Measurements from ENCODE around the gene ENPP6.

The ENPP6 gene

DNA sequence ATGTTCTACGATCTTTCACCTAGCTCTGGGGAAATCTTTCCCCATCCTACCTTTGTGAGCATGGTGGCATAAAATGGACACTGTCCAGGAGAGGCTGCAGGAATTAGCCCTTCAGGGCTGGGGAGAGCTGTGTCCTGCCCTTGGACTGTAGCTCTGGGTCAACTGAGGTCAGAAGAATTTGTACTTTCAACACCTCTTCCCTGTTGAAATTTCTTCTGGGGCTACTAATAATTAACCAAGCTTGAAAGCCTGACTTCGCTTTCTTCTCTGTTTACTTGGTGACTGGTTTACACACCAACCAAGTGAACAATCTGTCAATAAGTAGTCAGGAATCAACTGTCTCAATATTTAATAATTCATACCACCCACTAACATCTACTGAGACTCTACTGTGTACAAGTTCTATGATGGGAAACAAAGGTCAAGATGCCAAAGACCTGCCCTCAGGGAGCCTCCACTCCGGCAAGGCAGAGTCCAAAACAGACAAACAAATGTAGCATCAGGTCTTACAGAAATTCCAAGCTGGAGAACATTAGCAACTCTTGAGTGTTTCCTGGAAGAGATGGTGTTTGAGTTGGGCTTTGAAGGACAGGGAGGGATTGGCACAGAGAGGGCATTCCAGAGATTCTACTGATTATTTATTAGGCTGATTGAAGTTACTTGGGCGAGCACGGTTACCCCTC, 113.1 kb downstream of the ENPP6 start:
- DNase-seq (ENCODE audit: low read depth, low spot score) = no peak

DNA sequence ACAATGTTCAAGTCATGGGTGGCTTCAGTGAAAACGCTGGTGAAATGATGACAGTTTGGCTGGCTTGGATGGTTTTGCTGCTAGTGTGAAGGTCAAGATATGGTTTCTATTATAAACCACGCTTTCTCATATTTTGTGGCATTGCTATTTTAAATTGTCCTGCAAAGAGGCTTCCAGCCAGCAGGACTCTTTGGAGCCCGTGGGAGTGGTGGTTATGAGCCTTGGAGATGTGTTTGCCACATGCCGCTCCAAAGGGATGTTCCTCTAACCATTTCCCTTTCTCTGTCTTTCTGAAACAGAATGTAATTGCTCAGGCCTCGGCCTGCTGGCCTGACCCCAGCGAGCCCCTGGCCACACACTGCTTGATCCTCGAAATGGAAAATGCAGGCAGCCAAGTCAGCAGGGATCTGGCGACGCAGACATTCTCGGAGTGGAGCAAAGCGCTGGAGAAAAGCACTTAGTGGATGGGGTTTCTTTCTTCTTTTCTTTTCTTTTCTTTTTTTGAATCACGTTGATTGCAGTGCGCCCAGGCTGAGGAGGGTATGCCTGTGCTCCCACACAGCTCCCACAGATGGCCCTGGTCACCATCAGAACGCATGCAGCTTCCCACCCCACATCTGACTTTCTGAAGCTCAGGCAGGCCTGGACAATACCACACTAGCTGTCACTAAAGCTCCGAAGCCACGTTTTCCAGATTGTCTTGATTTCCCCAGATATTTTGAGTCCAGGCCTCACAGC, 114.0 kb downstream of the ENPP6 start:
- DNase-seq (ENCODE audit: low read depth, low spot score) = peak; percentile 60

DNA sequence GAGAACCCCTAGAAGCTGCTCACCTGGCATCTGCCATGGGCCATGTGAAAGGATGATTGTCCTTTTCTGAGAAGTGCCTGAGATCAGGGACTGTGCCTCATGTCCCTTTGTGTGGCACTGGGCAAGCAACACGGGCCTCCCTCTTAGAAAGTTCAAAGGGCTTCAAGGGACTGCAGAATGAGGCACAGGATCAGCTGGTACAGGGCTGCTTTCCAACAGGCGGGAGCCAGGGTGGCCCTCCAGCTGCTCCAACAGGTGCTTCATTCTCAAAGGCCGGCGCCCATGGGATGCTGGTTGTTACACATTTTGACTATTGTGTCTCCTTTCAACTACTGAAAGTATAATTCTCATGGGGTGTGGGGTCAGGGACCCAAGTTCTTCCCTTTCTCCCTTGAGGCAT, 114.7 kb downstream of the ENPP6 start:
- no peak for DNase-seq (ENCODE audit: low read depth, low spot score)

DNA sequence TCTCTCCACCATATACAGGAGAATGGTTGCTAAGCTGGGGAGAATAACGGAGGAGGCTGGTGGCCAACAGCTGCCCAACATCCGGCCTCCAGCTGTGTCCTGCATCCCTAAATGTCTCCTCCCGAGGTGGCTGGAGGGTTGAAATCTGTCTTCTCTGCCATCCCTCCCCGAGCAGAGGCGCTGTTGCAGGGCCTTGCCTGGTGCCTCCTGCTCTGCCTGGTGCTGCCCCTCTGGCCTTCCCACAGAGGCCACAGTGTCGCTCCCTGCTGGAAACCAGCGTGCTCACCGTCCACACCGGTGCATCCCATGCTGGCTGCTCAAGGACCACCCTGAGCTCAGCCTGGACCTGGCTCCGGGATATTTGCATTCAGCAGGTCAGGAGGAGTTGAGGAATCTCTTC, 115.2 kb downstream of the ENPP6 start:
- no peak for DNase-seq (ENCODE audit: low read depth, low spot score)

DNA sequence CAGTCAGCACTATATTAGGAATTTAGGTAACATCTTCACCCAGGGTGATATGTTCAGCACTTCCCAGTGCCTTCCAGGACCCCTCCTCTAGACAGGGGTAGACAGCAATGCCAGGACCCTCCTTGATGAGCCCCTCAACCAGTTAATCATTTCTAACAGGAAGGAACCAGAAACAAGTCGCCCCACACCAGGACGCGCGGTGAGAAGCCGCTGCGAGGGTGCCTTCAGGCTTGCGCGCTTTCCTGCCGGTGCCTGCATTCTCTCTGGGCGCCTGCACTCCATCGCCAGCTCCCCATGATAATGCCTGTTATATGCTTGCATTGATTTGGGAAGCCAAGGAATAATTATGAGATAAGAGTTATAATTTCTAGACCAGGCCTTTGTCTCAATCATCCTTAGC, 116.0 kb downstream of the ENPP6 start:
- no peak for DNase-seq (ENCODE audit: low read depth, low spot score)

DNA sequence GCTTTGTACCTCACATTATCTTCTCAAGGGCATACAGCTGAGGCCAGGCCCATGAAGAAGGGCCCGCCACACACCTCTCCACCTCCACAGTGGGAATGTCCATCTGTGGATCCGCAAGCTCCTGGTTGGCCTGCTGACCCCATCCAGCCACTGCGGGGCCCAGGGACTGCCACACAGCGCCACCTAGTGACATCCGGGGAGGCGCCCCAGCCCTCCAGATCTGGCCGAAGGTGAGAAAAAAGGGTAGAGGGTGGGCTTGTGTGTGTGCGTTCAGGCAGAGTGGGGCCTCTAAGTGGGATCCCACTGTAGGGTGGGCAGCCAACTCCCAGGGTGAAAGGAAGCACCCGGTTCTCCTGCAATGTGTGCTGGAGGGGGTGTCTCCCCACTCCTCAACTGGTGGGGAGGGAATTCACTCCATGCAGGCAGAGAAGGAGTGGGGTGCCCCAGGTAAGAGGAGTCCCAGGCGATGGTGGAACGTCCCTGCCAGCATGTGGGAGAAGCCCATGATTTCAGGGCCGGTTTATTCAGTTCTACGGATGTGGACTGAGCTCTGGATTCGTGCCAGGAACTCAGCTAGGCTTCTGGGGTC, 117.3 kb downstream of the ENPP6 start:
- DNase-seq (ENCODE audit: low read depth, low spot score) = peak; percentile 60

DNA sequence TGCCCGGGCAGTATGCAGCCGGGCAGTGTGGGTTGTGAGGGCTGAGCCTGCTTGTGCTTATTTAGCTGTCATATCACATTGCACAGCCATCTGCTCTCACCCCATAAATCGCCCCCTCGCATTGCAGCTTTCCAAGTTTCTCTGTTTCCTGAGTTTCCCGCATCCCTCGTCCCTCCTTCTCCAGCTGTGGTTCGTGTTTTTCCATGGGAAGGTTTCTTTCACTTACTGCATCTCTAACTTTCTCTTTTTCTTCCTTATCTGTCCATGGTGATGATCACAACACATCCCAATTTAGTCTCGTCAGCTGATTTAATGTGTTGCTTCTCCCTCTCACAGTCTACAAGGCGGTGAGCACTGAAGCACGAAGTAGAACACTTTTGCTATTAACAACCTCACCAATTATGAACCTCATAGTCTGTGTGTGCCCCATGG, 118.1 kb downstream of the ENPP6 start:
- no peak for DNase-seq (ENCODE audit: low read depth, low spot score)

DNA sequence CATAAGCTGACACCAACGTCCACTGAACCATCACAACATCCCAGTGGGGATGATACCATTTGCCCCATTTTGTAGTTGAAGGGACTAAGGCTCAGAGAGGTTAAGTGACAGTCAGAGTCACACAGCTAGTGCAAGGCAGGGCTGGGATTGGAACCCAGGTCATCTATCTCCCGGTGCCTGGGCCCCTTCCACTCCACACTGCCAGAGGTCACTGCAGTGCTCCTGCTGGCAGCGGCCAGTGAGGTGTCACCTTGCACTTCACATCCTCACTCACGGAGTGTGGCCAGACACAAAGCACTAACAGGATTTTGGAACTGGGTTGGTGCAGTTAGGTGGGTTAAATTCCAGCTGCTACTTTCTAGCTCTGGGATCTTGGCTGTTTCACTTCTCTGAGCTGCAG, 118.7 kb downstream of the ENPP6 start:
- no peak for DNase-seq (ENCODE audit: low read depth, low spot score)

DNA sequence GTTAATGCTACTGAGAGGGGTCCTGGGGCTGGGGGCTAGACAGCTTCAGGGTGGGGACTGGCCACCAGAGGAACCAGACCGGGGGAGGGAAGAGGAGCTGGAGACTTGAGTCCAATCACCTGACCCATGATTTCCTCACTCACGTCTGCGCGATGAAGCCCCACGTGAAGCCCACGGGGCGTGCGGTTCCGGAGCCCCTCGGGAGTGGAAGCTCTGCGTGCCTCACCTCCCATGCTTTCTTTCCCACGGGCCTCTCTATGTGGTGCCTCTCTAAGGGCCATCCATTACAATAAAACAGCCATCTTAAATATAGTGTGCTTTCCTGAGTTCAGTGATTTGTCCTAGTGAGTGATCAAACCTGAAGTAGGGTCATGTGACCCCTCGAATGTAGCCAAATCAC, 119.9 kb downstream of the ENPP6 start:
- no peak for DNase-seq (ENCODE audit: low read depth, low spot score)

DNA sequence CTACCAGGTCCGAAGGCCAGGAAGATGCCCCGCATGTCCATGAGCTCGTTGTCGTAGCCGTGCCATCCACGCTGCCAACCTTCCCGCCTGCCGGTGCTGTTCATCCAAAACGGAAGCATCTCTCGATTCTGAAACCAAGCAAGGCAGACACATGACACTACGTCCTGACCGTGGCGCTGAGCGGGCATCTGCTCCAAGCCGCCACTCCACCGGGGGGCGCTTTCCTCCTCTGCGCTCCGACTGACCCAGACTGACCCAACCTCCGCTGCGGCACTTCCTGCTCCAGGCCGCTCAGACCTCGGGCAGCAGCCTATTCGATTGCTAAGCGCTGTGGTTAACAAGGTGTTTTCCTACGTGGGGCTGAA, 120.5 kb downstream of the ENPP6 start:
- DNase-seq (ENCODE audit: low read depth, low spot score) = peak; percentile 80

DNA sequence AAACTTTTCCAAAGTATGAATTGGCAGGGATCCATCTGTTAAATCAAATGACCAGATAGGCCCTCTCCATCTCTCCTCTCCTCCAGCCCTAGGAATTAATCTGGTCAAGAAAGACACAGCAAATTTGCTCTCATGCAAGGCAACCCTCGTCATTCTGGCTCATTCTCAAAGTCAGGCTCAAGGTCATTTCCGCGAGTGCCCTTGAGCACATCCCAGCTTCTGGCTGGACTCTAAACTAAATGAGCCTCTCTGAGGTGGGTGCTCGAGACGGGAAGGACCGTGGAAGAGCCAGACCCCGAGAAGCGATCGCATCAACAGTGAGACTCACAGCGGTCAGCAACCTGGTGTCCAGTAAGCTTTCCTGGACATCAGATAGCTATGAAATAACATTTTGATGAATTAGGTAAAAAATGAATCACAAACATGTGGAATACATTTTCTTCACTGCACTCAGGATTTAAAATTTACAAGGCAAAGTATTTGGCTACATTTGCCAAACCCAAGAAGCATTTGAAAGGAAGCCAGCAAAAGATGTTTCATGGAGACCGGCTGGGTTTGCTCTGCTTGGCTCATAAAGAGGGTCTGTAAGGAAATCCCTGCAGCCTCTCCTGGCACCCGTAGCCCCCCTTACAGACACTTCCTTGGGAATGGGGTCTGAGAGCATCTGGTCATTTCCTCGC, 121.0 kb downstream of the ENPP6 start:
- no peak for DNase-seq (ENCODE audit: low read depth, low spot score)

DNA sequence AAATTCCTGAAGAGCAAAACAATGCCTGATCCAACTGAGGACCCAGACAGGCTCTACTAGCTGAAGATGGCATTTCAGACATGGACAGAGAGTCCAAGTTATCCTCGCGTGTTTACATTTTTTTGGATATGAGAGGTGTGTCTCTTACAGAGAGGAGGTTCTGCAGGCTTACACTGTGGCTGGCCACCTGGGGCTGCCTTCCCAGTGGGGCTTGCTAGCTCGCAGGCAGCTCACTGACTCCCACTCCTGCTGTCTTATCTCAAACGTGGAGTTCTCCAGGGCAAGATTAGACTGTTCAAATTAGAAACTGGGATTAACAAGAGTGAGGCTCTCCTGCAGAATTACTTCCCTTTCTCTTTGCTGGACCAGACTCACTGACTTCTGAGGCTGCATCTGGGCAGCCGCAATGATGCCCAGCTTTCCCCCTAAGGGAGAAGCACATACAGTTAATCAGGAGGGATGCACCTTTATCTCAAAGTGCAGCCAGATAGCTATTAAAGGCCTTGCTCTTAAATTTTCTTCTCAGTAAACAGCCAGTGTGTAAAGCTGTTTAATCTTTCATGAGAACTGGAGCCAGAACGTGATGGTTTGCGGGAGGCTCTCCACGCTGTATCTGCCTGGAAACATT, 123.0 kb downstream of the ENPP6 start:
- DNase-seq (ENCODE audit: low read depth, low spot score) = peak; percentile 23

DNA sequence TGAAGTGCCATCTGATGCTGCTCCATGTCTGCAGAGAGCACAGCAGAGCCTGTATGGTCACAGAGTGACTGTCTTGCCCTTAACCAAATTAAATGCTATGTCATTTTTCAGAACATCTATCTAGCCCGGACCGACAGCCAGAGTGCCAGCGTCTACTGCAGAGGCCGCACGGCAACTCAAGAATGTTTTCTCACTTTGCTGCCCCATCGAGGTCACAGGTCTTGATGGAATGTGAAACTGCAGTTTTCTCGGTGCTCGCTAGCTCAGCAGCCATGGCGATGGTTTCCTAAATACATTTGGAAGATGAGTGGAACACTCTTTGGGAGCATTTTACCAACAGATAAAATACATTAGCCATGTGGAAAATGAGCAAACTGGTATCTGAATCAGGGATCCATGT, 125.7 kb downstream of the ENPP6 start:
- no peak for DNase-seq (ENCODE audit: low read depth, low spot score)

DNA sequence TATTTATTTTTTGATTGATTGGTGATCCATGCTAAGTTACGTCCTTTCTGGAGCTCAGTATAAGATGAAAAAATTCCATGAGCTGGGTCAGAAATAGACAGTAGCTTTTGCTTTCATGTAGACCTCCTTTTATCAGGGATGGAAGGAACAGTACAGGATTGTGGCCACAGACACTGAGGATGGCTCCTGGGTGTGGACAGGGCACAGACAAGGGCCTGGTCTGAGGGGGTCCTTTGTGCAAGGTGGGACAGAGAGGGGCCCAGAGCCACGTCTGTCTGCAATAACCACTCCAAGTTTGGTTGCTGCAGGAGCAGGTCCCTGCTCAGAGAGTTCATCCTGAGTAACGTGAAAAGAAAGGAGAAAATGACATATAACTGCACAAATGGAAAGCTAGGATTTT, 127.1 kb downstream of the ENPP6 start:
- DNase-seq (ENCODE audit: low read depth, low spot score) = no peak

DNA sequence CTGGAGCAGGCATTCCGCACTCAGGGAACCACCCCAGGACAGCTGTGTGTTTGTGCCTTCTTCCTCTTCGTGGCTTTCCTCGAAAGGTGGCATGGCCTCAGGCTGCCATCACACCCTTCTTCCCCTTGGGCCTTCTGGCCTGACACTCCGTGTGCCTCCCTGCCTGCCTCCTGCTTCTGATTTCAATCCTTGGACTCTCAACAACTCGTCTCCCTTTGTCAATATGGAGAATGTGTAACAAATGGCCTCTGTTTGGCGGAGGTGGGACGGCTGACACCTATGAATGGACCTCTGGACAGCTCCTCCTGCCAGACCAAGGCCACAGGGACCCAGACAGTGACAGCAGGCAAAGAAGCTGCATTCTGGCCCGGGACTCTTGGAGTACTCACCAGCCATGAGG, 137.0 kb downstream of the ENPP6 start:
- DNase-seq (ENCODE audit: low read depth, low spot score) = no peak

DNA sequence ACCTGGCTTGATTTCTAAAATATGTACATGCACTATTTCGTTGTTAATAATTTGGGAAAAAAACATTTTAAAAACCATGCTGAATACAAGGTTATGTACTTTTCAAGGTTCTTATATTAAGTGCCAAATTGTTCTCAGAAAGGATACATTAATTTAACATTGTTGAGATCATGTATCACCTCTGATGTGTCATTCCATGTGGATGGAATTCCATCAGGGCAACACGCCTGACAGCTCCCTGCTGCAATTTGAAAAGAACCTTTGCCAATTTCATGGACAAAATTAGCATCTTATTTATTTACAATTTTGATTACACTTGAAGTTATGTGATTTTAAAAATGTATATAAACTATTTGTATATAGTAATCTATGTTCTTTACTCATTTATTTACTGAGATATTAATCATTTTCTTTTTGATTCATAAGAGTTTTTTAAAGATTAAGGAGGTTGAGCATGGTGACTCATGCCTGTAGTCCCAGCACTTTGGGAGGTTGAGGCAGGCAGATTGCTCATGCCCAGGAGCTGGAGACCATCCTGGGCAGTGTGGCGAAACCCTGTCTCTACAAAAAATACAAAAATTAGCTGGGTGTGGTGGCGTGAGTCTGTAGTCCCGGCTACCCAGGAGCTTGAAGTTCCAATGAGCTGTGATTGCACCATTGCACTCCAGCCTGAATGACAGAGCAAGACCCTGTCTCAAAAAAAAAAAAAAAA, 142.8 kb downstream of the ENPP6 start:
- no peak for DNase-seq (ENCODE audit: low read depth, low spot score)

DNA sequence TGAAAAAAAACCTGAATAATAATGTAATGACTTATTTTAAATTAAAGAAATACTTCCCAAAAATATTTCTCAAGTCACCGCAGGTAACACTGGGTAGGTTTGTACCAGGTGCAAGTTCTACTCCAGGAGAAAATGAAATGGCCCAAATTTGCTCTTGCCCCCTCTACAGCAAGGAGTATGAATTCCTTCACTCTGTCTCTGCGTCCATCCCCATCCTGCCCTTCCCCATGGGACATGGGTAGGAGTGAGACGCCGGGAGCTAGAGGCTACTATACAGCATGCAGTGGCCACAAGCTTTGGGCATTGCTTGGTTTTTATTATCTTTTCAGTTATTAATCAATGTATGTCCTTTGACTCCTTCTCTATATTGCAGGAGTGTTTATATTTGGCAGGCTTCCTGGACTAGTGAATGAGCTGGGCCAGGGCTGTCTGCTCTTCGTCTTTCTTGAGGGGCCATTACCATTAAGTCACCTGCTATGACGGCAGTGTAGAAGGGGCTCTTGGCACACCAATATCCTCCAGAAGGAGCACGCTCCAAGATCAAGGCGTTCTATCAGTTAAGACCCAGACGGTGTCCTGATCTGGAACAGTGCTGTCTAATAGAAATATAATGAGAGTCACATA, 149.6 kb downstream of the ENPP6 start:
- DNase-seq (ENCODE audit: low read depth, low spot score) = no peak

DNA sequence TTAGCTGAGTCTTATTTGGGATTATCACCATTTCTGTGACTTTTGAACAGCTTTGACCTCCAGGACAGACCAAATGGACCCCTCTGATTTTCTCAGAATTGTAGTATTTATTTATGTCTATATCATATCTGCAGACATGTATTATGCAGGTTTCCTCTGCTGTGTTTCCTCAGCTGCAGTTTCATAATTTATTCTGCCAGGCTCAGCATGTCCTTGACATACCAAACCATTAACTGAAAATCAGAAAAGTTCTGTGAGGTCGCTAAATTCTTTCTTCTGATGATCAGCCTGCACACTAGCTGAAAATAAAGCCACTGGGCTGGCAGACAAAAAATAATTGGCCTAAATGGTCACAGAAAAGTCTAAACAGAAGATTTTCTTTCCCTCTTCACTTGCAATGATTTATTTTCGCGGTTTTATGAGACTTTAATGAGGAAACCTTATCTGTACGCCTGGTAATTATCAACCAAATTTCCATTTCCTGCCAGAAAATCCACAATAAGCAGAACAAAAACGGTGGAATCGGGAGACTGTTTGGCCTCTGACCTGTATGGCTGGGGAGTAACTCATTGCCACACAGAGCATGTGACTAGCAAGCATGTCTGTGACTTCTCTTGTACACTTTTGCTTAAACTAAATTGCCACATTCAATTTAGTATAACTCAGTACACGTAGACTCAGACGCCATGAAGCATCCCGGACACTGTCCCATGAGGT, 150.9 kb downstream of the ENPP6 start:
- no peak for DNase-seq (ENCODE audit: low read depth, low spot score)

DNA sequence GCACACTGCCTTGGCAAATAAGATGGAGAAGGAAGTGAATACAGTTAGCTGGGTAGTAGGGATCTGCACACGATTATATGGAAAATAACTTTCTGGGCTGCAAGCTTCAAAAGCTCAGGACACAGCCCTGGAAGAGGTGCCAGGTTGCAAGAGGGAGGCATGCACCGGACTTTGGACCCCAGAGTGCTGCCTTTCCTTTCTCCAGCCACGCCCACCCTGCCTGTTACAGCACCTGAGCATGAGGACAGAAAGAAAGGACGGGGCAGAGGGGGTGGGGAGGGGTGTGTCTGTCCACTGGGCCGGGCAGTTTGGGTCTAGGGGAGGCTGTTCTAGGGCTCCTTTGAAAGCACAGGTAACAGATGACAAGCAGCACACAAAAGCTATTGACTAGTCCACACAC, 152.8 kb downstream of the ENPP6 start:
- DNase-seq (ENCODE audit: low read depth, low spot score) = no peak

DNA sequence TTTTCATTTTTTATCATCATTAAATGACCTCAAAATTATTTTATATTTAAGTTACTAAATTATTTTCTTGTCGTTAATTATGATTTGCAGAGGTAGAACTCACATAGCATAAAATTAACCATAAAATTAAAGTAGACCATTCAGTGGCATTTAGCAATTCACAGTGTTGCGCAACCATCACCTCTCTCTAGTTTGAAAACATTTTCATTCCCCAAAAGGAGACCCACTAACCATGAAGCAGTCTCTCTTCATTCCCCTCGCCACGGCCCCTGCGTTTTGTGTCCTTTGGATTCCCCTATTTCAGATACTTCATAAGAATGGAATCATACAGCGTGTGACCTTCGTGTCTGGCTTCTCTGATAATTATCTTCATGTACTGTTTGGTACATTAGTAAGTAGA, 154.9 kb downstream of the ENPP6 start:
- no peak for DNase-seq (ENCODE audit: low read depth, low spot score)

All from ELF-1 (cell line).